CD4-positive, alpha-beta T cell treated with Interleukin-15 for 4 hours (primary cell): ENCODE measurements around the gene DNMT3L.
"Not testable (repeated sequence)": the region's sequence is repeated elsewhere in the genome, so short reads cannot be mapped to it uniquely, and the experiment has no call there.

Source experiments
- DNase-seq: peaks from one replicate; pipeline ENCODE4 v3.0.0-alpha.2; 2020; ENCODE audit warnings: low spot score

The DNMT3L gene

DNA sequence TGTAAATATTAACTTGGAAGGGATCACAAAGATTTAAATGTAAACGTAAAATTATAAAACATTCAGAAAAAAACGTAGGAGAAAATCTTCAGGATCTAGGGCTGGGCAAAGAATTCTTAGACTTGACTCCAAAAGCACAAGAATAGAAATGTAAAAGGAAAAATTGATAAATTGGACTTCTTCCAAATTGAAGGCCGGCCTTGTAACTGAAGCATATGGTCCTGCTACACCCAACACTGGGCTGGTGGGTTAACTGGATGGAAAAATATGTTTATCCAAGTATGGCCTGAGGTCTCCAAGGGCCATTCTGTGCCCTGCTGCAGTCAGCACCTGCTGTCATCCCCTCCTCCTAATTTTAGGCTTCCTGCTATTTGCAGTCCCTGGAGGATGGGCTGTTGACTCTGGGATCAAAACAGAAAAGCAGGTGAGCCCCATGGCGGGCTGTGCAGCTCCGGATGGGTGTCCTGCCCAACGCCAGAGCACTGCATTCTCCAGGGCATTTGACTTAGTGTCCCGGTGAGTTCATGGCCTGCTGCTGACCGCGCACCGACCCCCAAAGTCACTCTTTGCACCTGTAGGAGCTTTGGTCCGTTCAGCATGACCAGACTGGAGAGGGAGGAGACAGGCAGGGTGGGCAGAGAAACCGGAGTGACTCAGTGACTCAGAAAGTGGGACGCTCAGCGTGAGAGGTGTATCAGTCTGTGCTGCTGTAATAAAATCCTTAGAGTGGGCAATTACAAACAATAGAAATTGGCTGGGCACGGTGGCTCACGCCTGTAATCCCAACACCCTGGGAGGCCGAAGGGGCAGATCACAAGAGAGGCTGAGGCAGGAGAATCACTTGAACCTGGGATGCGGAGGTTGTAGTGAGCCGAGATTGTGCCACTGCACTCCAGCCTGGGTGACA, 17.9 kb upstream of the DNMT3L start:
- no peak for DNase-seq

DNA sequence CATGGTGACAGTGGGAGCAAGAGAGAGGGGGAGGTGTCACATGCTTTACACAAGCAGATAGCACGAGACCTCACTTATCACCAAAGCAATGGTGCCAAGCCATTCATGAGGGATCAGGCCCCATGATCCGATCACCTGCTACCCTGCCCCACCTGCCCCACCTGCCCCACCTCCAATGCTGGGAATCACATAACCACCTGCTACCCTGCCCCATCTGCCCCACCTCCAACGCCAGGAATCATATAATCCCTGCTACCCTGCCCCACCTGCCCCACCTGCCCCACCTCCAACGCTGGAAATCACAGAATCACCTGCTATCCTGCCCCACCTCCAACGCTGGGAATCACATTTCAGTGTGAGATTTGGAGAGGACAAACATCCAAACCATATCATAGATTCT, 13.3 kb upstream of the DNMT3L start:
- no peak for DNase-seq

DNA sequence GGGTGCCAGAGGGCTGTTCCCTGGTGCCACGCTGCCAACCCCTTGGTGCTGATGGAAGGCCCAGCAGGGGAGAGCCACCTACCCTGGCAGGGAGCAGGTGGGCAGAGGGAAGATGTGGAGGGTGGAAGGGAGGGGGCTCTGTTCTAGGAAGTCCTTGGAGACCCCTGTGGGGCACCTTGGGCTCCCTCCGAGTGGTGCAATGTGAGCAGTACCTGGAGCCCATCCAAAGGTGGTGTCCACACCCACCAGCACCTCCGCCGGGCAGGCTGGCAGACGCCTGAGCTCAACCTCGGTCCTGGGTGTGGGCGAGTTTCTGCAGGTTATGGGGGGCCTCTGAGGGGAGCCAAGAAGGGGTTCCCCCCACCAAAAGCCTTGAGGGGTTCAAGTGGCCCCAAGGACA, 11.3 kb upstream of the DNMT3L start:
- no peak for DNase-seq

DNA sequence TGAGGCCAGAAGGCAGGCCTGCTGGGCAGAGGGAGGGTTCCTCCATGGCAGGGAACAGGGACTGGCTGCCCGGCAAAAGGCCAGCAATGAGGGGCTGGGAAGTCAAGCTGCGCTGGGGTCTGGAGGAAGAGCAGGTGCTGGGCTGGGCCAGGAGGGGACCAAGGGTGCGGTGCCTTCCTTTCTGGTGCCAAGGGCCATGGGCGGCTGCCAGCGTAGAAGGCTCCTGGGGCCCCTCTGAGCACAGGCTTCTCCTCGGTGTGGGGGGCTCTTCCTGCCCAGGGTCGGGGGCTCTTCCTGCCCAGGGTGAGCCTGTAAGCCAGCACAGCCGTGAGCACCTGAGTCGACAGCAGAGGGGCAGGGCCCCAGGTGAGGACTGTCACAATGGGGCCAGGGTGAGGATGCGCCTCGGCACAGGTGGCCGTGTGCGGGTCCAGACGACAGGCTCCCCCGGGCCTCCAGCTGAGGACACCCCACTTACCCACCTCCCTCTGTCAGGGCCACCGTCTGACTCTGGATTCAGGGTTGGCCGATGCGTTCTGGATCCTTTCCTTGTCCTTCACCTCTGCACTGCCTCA, 10.7 kb upstream of the DNMT3L start:
- DNase-seq = no peak

DNA sequence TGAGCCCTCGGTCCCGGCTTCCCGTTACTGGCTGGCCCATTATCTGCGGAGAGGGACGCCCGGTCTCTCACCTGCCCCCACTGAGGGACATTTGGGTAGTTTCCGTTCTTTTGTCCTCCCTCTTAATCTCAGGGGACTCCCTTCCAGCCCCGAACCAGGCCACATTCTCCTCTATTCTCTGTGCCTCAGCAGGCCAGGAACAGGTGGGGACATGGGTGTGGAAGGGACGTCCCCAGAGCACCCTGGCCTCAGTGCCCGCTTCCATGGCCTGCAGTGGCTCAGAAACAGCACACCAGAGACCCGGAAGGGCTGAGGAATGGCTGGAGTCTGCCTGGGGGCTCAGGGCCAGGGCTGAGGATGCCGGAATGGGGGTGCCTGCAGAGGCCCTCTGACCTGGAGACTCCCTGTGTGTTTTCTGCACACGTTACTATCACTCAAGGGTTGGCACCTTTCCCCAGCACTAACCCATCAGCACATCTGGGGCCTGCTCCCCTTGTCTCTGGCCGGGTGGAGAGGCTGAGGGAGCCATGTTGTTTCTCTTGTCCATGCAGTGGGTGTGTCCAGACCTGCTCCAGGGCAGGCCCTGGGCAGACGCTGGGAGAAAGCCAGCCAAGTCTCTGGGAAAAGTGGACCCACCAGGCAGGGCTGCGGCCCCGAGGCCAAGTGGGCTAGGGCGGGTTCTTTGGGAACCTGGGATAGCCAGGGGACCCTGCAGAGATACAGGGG, 10.0 kb upstream of the DNMT3L start:
- no peak for DNase-seq

DNA sequence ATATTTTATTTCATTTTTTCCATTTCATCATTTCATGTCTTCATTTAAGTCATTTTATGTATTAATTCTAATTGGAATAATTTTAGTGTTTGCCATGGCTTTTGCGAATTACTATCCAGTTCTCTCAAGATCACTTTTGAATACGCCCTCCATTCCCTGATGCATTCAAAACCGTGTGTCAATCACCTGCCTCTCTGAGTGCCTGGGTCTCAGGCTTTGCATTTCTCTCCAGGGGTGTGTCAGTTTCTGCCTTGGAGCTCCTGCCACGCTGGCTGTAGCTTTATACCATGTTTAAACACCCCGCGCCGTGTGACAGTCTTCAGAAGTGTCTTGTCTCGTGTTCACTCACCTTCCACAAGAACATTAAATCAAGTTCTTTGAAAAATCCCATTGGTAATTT, 7.4 kb upstream of the DNMT3L start:
- DNase-seq = no peak

DNA sequence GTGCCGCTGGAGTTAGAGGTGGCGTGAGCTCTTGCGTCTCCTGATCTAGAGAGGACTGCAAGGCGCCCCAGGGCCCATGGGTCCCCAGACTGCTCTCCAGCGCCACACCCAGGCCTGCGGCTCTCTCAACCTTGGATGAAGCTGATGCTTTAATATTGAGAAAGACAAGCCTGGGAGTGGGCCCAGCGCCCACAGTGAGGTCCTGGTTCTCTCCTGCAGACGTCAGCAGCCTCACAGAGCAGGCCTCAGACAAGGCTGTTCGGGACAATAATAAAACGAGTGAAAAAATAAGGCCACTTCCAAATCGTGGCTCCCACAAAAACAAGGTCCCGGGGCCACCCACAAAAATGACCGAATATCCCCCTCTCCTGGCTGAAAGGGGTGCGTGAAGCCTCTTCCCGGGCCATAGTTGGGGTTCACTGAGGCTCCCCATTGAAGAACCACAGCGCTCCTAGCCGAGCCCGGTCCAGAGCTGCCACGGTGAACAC, 6.0 kb upstream of the DNMT3L start:
- DNase-seq = peak; percentile 14

DNA sequence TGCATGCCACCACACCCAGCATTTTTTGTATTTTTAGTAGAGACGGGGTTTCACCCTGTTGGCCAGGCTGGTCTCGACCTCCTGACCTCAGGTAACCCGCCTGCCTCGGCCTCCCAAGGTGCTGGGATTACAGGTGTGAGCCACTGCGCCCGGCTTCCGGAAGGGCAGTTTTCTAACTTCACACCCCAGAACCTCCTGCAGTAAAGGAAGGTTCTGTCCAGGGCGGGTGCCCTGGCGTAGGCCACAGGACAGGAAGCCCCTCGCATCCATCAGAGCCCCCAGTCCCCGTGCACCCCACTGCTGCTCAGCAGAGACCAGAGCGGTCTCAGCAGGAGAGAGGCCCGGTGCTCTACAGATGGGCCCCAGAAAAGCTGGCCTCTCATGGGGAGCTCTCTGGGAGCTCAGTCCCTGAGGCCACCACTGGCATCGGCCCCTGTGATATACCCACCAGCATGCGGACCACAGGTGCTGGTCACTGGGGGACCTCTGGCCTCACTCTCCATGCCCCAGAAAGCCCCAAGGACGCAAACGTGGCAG, 4.1 kb upstream of the DNMT3L start:
- no peak for DNase-seq

DNA sequence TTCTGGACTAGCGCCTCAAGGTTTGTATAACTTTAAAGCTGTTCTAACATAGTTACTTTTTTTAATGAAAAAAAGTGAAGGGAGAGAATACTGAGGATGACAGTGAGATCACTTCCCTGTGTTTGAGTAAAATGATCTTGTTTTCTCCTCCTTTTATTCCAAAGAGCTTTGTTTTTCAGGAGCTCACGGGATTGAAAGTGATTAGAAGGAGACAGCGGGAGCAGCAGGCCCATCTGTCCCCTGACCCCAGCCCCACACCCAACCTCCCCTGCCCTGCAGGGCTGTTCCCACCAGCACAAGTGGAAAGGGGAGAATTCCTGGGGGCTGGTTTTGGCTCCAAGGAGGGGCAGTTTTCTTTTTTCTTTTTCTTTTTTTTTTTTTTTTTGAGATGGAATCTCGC, 2.1 kb upstream of the DNMT3L start:
- DNase-seq = no peak

DNA sequence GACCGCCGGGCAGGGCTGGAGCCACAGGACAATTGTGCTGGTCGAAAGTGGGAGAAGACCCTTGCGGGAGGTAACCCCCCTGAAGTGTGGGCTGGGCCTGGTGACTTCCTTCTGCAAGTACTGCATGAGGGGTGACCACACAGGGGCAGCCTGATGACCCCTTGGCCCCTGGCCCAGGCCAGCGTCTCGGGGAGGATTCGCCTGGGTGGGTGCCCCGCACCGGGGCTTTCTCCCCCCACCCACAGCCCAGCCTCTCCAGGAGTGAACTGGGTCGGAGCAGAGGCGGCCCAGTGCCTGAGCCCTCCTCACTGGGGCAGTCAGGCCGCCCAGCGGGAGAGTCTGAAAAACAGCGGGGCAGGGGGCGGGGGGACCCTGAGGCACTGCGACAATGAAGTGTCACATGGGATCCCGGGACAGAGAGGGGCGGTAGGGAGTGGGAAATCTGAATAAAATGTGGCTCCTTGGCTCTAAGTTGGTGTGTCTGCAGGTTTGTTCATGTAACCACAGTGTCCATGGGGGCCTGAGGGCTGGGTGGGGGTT, 1.6 kb upstream of the DNMT3L start:
- no peak for DNase-seq

DNA sequence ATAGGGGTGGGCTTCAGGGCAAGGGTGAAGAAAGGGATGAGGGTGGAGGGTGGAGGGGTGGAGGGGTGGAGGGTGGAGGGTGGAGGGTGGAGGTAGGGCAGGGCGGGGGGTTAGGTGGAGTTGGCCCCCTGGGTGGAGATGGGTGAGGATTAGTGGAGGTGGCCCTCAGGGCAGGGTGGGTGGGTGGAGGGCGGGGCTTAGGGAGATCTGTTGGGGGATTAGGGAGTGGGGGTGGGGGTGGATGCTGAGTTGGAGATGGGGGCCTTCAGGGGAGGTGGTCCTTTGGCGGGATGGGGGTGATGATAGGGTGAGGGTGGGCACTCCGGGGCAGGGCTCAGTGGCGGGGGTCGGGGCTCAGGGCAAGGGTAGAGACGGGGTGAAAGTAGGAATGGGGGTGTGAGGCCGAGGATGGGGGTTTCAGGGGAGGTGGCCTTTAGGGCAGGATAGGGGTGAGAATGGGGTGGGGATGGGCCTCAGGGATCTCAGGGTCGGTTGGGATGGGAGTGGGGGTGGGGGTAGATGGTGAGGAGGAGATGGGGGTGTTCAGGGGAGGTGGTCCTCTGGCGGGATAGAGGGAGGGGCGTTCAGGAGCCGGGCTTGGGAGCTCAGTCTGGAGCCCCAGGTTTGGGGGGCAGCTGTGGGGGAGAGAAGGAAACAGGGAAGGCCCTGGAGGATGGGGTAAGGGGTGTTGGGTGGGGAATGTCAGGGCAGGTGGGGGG, 800 bp upstream of the DNMT3L start:
- no peak for DNase-seq

DNA sequence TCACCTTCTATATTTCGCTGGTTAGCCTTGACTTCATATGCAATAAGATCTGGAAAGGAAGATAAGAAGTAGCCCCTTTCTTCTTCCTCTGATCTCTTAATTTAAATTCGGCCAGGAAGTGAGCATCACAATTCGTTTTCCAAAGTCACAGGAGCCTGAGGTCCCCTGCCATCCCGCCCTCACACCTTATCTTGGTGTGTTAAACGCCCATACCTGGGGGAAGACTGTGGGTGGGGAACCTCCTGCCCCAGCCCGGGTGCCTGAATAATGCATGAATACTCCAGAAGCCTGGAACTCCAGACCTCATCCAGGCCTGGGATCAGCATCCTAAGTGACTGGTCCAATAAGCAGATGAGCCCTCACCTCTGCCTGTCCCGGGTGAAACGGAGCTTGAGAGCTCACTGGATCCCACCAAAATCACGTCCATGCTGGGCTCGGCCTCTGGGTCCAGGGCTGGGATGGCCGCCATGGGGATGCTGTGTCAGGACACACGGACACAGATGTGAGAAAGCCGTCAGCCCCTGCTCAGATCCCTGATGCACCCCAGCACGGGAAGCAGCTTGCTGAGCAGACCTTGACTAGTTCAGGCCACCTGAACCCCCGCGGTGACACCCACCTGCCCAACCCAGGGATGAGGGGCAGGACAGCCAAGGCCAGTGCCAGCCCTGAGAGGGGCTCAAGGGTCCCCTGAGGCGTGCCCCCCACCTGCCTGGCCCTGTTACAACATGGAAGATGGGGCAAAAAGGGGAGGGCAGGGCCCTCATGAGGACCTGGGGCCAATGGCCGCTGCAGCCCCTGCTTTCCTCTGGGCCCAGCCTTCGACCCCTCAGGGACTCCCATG, 686 bp downstream of the DNMT3L start:
- no peak for DNase-seq

DNA sequence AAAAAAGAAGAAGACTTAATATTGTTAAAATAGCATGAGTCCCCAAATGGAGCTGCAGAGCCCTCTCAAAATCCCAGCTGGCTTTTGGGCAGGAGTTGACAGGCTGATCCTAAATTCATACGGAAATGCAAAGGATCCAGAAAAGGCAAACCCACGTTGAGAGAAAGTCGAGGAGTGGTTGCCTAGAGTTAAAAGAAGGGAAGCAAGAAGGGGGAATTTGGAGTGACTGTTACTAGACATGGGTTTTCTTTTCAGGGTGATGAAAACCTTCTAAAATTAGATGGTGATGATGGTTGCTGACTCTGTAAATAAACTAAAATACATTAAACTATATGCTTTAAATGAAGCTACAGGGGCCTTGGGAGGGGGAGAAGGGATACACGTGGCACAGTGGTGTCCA, 1.6 kb downstream of the DNMT3L start:
- no peak for DNase-seq

DNA sequence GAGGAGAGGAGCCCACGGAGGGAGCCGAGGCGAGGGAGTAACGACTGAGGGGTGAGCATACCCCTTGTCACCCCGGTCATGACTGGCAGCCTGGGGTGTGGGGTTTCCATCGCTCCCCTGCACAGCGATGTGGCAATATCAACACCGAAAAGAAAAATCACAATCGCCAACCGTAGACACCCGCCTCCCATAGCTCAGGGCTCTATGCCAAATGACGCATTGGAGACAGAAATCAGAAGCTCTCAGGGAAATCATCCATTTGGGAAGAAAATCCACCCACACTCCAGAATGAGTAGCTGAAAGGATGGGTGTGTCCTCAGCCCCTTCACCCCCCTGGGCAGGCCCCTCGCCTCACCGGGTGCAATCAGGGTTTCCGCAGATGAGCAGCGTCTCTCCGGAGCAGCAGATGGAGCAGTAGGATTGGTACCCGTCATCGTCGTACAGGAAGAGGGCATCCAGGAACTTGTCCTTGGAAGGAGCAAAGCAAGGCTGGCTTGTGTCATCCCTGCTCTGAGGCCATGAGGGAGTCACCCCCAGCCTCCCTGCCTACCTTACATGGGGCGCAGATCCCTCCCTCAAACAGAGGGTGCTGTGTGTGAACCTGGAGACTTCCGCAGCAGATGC, 2.5 kb downstream of the DNMT3L start:
- DNase-seq = no peak

DNA sequence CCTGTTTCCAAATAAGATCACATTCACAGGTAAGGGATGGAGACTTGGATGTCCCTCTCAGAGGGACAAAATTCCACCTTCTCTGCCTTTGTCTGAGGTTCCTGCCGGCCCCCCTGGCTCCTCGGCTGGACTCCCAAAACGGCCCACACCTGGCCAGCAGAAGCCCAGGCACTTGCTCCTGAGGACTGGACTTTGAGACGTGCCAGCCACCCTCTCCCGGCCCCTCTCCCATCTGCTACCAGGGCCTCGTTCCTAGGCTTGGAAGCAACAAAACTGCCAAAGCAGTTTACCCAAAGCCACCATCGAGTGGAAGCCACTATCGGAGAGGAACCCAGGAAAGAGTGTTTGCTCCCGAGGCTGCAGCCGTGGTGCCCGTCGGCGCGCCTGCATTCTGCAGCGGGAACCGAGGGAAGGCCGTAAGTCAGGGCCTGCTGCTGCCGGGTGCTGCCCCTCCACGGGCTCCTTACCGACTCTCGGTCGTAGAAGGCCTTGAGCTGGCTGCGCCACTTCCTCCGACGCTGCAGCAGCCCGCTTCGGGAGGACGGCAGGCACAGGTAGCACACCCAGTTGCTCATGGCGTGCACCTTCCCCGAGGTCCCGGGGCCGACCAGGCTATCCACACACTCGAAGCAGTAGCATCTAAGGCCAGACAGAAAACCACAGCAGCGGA, 3.5 kb downstream of the DNMT3L start:
- DNase-seq = no peak

DNA sequence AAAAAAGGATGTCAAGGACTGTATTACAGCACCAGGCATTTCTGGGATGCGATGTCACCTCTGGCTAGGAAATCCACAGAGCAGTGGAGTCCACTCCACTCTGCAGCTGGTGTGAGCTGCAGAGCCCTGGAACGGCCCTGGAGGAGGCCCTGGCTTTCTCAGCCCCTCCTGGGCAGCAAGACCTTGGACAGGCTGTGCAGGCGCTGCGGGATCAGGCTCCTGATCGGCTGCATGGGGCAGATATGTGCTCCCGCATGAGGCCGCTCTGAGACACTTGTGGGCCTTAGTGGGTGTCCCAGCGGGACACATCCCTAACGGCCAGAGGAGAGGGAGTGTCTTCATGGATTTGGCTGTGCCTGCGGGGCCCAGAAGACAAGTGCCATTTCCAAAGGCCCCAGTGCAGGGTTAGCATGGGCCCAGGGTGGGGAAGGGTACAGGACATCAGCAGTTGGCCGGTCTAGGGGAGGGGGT, 6.2 kb downstream of the DNMT3L start:
- no peak for DNase-seq

DNA sequence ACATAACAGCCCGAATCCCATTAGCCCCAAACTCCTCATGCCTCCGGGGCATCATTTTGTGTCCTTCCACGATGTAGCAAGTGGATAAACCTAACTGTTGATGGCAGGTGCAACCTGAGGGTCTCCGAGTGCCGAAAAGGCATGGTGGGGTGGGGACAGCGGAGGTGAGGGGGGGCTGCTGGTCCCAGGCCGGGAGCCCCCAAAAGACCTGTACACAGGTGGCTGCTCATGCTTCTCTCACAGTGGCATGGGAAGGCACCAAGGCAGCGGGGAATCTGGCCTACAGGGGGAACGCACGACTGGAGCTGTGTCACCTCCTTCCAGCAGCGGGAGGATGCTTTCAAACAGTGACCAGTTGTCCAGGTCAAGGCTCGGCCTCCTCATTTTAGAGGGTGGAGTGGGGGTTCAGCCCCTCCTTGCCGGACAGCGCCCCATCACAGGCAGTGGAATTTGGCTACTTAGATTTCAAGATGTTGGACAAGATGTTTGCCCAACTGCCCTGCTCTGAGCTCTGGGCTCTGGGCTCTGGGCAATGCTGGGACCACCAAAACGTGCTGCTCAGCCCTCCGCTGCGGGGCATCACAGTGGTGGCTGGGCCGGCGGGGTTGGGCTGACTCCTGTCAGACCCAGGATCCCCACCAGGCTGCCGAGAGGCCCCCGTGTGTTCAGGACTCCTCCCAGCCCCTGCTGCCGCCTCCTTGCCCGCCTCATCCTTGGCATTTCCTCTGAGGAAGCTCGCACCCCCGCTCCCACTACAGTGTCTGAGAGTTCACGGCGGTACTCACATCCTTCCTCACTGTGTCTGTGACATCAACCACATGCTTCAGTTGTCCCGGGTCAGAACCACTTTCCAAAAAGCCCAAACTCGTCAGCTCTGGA, 7.6 kb downstream of the DNMT3L start:
- no peak for DNase-seq

DNA sequence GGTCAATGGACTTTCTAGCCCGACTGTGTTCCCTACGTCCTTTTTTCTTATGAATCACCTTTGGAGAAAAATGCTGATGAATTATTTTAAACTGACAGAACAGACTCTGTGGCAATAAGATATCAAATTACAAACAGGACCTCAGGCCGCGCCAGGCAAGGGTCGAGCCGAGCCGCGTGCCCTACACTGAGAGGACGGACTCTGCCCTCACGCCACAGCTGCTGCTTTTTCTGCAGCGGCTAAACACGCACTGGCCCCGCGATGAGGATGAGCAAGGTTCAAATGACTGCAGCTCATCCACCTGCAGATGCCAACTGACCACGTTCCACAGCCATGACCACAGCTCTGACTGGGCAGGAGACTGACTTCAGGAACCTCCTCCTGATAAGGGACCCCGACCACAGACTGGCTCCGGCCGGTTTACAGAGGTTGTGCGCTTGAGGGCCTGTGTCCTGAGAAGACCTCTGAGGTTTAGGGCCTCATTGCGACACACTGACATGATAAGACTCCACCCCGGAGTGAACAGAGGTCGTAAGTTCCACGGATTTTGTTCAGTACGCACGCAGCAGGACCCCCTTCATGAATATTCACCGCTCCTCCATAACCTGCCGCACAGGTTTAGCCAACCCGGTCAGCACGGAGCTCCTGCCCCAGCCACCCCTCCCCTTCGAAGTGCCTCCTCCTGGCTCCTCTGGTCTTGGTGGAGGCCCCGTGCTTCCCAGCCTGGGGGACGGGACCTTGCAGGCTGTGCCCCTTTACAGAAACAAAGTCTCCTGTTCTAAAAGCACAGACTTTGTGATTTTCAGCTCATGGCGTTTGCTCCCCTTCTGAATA, 12.3 kb downstream of the DNMT3L start:
- DNase-seq = not testable (repeated sequence)
